Activated CD4-positive, alpha-beta T cell treated with anti-CD3 and anti-CD28 coated beads for 48 hours (primary cell): Measurements from ENCODE around the gene NAV2.
"Not testable (repeated sequence)": the region's sequence is repeated elsewhere in the genome, so short reads cannot be mapped to it uniquely, and the experiment has no call there.

ENCODE experiments used
- DNase-seq: peaks from one replicate; pipeline ENCODE4 v3.0.0-alpha.2; 2020

The NAV2 gene

DNA sequence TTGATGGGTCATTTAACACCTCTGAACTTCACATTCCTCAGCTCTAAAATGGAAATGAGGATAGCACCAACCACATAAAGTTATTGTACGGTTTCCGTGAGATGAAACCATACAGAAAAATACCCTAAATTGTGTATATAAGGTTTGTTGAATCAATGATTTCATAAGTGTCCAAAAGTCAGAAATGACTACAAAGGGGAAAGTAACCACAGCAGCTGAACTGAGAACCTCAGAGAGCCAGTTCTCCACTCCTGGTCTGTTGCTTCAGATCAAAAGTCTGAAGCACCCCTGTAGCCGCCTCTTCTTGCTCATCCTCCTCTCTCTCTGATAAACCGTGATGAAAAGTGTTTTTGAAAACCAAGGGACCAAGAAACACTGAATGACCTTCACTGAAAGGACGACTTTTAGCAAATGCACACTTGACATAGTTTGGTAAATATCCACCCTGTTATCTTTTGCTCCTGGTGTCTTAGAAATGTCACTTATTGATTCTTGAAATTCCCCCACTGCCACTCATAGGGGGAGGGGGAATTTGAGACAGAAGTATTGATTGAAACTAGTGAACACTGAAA, 194.5 kb downstream of the NAV2 start:
- no peak for DNase-seq

DNA sequence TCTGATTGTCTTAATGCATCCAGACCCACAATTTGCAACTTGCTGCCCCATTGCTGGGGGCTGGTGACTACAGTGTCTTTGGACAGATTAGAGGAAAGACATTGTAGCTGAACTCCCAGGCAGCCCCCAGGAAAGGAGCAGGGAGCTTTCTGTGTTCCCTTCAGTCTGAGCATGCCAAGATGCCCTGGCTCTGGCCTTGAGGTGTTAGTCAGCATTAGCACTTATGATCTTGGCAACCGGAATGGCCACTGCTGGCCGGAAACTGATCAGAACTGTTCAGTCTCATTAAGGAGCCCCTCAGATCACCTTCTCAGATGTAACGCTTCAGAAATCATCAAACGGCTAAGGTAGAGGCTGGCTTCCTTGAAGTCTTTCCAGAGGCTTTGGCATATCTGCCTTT, 195.2 kb downstream of the NAV2 start:
- DNase-seq, result no peak

DNA sequence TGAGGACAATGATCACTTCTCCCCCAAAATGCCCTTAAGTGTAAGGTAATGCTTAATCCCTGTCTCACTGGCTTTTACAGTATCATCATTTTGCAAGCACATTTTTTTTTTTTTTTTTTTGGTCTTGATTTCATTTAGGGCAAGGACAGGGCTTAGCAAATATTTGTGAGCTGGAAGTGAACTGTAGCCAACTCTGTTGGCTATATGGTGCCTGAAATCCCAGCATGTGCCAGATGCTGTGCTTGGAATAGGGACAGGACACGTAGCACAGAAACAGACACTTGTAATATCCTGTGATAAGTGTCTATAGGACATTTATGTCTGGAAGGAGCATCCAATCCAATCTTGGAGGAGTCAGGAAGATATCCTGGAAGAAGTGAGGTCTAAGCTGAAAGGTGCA, 198.3 kb downstream of the NAV2 start:
- no peak for DNase-seq

- DNase-seq, result no peak
These were observed 199.7 kb downstream of the NAV2 start for GRCh38 chr11:19912115-19912957.

GRCh38 chr11:19912958-19913892, 200.6 kb downstream of the NAV2 start:
- DNase-seq, result no peak

- no peak for DNase-seq
These were observed 201.2 kb downstream of the NAV2 start for GRCh38 chr11:19913893-19914249.

DNA sequence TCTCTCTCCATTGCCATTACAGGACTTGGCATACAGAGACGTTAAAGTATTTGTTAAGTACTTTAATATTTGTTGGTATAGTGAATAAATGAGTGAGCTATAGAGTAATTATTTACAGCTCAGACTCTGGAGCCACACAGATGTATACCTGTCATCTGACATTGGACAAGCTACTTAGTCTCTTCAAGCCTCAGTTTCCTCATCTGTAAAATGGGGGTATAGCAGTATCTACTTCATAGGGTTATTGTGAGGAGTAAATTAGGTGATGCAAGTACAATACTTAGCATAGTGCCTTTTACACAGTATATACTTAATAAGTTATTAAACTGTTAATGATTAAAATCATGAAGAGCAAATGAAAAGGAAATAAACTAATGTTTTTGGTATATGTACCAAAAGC, 203.2 kb downstream of the NAV2 start:
- DNase-seq, result no peak

DNA sequence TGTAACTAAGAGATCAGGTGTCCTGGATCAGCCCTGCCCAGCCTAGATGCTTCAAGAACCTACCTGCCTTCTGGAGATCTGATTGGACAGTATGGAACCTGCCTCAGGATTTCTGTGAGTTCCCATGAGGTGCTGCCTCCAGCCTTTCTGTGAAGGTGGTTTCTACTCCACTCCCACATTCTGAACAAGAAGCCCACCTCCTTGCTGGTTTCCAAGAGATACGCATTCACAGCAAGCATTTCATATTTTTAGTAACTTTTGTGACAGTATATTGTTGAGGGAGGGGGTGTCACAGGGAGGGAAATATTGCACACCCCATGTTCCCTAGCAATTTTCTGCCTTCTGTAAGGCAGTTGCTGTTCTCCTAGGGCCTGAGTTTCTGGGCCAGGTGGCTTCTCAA, 204.4 kb downstream of the NAV2 start:
- no peak for DNase-seq

GRCh38 chr11:19918302-19919049, 205.8 kb downstream of the NAV2 start:
- DNase-seq, result no peak

GRCh38 chr11:19919050-19919561, 206.5 kb downstream of the NAV2 start:
- DNase-seq, result no peak

- DNase-seq, result no peak
These were observed 208.3 kb downstream of the NAV2 start for GRCh38 chr11:19920982-19921381.

GRCh38 chr11:19921976-19922688, 209.5 kb downstream of the NAV2 start:
- DNase-seq, result no peak

DNA sequence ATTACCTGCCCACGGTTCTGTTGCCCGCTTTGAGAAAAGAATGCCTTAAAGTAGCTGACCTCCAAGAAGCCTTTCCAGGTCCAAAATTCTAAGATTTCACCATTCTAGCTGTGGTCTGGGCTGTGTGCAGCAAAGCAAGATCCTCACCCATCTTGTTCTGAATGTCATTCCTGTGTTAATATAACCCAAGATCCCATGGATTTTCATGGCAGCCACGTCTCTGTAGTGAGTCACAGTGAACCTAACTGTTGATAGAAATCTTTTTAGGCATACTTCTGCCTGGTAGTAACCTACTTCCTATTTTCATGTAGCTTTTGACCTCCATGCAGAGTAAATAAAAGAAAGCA, 210.0 kb downstream of the NAV2 start:
- DNase-seq, result no peak

DNA sequence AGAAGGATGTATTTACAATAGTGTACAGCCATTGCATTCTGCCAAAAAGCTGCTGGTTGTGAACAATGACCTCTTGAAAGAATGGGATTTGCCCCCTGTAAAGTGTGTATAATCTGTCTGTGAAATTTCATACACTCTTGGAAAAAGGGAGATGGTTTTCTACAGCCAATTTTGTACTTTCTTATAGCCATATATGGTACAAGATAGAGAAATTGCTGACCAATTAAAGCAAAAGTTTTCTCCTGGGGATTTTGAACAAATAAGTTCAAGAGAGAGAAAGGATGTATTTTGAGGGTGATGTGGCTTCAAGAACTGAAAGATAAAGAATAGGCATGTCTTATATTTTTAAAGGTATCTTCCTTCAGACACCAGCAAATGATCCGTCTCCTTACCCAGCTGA, 211.0 kb downstream of the NAV2 start:
- no peak for DNase-seq

- no peak for DNase-seq
These were observed 211.7 kb downstream of the NAV2 start for GRCh38 chr11:19924311-19924710.

DNA sequence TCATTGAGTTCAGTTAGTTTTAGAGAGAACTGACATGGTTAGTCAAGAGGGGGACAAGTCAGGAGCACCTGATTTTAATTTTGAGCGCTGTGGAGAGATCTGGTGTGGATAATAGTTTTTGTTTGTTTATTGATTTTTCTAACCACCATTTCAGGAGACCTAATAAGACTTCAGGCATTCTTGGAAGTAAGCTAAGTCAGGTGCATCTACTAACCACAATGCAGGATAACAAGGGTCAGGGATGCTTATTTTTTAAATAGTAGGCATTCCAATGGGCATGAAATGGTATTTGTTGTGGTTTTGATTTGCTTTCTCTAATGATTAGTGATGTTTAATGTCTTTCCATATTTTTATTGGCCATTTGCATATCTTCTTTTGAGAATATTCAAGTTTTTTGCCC, 212.1 kb downstream of the NAV2 start:
- DNase-seq, result no peak

GRCh38 chr11:19927403-19927802, 214.8 kb downstream of the NAV2 start:
- DNase-seq, result not testable (repeated sequence)

DNA sequence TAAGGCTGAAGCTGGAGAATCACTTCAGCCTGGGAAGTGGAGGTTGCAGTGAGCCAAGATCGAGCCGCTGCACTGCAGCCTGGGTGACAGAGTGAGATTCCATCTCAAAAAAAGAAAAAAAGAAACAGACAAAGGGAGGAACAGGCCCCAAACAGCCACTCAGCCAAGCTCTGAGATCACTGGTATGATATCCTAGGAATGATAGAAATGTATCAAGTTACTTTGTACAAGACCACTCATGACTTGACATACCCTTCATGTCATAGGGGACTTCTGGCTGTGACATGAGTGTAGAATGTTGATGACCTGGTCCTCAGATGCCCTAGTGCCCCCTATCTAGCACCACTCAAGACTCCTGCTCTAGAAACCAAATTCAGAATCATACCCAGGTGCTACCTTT, 216.5 kb downstream of the NAV2 start:
- DNase-seq, result no peak

GRCh38 chr11:19929655-19930054, 217.0 kb downstream of the NAV2 start:
- DNase-seq, result no peak

DNA sequence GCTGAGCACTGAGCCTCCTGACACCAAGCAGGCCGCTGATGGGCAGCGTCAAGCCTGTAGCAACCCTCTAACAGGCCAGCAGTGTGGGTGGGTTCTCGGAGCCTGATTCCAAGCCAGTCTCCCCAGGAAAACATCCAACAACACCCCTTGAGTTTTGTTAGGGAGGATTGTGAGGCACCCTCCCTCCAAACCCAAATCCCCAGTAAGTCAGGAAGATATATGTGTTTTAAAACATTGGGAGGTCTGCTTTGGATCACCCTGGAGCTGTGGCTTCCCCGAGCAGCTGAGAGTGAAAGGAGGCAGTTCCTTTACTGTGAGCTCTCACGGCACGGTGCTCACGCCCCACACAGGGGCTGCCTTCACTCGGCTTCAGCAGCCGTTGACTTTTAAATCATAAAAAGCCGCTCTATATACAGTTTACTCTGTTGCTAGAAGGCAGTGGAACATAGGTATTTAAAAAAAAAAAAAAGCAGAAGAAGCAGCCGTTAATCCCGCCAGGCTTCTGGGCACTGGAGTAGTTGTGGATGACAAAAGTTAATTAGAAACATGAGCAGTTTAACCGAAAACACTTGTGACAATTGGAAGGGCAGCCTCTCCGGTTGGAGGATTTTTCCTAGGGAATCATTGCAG, 218.6 kb downstream of the NAV2 start:
- no peak for DNase-seq

DNA sequence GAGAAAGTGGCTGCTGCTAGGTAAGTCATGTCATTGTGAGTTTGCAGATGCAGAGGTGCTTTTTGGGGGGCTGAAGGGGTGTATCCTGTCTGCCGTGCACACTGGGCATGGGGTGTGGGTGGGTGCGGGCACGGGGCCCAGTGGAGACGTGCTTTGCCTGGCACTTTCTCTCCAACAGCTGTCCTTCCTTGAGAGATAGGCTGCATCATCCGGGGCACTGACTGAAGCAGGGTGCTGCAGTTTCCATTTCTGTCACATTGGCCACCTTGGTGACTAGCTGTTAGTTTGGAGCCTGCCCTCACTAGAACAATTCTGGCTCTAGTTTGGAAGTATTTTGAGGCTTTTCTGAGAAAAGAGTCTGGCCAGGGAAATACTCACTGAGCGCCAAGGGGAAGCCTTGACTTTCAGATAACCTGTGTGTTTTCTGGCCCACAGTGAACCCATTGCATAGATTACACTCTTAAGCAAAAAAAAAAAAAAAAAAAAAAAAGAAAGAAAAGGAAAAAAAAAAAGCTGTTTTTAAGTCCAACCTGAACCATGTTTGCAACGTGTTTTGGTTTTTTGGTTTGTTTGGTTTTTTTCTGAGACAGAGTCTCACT, 219.2 kb downstream of the NAV2 start:
- no peak for DNase-seq
